Epidermal melanocyte (primary cell): ENCODE results near the gene ALK.
"Not testable (repeated sequence)": the region's sequence is repeated elsewhere in the genome, so short reads cannot be mapped to it uniquely, and the experiment has no call there.

ENCODE experiments used
- DNase-seq: peaks from one replicate; pipeline ENCODE4 v3.0.0; 2011; ENCODE audit warnings: low spot score; ENCODE audit not compliant: insufficient read length

The ALK gene

DNA sequence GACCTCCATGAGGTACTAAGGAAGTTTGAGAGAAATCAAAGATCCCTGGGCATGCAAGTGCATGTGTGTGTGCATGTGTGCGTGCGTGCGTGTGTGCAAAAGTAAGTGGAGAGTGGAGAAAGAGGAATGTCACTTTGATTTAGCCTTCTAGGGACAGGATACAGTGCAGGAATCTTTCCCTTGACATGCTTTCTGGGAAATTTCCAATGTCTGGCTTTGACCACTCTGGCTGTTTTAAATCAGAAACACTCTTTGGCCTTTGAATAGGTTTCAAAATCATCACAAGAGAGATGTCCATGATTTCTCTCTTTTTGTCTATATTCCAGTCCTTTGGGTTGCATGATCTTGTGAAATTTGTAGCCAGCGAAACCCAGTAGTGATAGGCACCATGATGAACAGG lies 162.0 kb downstream of the ALK start:
- DNase-seq: no peak

DNA sequence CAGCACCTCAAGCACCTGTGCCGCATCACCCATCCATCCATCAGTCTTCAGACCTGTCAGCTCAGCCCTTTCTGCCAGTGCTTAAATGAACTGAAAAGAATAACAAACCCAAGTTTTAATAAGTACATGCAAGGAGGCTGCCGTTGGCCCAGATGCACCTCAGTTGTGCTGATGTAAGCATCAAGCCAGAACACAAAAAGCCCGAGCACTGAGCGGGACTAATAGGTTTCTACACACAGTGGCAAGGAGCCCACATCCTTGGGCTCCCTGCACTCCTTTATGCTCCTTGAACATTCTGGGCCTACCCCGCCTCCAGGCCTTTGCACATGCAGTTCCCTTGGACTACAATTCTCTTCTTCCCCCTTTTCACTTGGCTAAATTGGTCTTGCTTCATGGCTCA lies 165.6 kb downstream of the ALK start:
- no peak for DNase-seq

DNA sequence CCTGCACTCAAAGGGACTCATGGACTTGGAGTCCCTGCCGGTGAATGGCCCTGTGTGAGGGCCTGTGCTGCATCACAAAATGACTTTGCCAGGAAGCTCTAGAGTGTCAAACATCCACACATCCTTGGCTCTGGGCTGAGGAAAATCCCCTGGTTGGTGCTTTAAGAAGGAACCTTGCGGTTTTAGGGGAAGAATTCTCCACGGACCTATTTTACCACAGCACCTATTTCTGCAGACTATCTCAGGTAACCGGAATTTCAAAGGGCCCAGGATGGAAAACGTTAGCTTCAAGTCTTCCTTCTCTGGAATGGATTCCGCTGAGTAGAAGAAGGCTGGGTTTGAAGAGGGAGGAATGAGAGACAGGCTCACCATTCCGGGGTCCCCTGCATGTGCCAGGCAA lies 166.2 kb downstream of the ALK start:
- DNase-seq: no peak

DNA sequence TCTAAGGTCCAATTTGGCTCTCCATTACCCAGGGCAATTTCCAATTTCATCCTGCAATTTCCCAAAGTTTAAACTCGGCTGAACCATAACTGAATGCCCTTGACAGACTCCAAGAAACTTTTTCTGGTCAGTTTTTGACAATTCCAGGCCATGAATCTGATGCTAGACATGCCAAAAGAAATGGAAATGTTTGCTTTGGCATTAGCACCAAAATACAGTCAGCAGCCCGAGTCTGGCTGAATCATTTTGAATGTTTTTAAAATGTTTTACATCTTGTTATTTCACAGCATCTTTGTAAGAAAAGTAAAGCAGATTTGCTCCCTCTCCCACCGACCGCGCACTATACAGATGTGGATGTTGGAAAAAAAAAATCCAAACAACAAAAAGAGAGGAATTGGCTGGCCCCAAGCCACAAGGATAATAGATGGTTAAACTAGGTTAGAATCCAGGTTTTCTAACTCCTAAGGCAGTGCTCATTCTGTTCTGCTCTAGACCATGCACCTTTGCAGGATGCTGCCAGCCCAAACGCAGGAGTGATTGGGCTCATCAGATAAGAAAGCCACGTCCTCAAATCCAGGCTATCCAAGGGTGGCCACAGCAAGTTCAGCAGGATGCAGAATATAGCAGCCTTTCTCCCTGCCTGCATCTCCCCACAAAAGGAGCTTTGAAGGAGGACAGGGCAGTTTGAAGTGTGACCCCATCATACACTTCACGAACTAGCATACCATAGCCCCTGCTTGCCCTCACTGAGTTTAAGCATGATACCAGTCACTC lies 167.5 kb downstream of the ALK start:
- no peak for DNase-seq

DNA sequence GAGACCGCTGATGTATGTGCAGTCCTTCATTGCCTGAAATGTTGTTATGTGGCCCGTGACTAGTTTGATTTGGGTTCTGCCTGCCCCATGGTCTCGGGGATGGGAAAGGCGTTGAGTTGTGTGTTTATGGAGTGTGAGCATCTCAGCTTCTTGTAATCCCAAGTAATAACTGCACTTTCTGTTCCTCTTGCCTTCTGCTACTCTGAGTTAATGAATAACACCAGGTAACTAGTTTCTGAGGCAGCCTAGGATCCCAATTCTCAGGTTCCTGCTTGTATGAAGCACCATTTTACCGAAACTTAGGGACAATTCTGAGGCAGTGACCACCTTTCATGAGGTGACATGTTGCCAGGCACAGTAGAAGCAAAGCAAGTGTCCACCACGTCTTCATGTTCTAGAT lies 170.0 kb downstream of the ALK start:
- DNase-seq: no peak

DNA sequence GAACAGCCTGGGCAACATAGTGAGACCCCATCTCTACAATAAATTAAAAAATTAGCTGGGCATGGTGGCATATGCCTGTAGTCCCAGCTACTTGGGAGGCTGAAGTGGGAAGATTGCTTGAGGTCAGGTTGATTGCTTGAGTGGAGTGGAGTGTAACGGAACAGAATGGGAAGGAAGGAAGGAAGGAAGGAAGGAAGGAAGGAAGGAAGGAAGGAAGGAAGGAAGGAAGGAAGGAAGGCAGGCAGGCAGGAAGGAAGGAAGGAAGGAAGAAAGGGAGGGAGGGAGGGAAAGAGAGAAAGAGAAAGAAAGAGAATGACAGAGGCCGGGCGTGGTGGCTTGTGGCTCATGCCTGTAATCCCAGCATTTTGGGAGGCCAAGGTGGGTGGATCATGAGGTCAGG lies 170.9 kb downstream of the ALK start:
- not testable (repeated sequence) for DNase-seq

DNA sequence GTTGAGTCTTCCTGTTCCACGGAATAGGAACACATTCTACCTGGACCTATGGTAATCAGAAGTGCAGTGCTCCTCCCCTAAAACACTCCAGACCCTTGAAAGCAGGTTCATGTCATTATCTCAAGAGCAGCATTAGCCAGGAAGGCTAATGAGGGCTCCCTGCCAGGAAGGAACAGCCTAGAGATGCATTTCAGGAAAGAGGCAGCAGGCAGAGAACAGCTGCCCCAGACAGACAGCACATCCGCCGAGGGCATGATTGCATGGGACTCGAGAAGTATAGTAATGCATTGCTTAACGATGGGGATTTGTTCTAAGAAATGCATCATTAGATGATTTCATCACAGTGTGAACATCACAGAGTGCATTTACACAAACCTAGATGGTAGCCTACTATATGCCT lies 171.5 kb downstream of the ALK start:
- DNase-seq: no peak

DNA sequence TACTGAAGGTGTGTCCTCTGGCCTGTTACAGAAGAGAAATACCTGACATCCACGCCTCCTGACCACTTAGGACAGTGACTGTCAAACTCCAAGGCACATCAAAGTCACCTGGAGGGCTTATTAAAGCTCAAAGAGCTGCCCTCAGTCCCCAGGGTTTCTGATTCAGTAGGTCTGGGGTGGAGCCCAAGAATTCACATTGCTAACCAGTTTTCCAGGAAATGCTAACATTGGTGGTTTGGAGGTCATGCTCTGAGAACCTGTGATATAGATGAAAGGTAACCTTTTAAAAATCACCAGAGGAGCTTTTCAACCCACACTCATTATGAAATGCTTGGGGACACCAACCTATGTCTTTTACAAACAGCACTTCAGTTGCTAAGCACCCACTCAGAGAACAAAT lies 172.3 kb downstream of the ALK start:
- DNase-seq: no peak

DNA sequence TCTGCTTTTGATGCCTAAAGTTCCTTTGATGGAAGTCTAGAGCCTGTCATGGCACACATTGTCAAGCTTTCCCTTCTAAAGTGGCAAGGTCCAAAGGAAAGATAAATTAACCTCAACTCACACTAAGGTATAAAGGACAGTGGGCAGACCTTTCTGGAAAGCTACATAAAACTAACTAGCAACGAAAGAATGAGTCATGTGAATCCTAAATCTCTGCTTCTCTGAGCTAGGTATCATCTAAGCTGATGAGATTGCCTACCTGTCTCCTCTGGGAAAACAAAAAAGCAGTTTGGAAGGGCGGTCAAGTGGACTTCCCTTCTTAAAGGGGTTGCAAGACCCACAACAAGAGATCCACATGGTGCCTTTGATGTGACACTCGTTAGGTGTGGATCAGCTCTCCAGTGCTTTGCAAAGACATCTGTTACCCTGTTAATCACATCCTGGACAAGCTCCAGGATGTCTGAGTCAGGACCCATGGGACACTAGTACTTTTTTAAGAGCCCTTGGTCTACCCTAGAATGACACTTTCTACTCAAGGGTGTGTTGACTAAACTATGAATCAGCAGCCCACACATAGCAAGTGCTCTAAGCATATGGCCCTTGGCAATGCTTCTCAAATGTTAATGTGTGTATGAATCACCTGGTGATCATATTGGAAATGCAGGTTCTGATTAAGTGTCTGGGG lies 173.5 kb downstream of the ALK start:
- DNase-seq: no peak

DNA sequence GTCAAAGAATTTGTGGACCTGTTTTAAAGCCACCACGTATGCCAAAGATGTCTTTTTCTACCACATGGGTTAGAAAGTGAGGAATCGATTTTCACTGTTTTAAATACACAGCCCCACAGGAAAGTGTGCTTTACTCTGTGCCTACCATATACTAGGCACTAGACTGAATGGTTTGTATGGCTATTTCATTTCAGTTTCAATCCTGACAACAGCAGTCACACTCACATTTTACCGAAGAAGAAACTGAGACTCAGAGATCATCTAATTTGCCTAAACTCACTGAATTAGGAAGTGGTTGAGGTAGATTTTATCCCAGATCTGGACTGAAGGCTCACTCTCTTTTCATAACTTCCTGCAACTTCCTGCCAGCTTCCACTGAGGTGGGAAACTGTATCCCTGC lies 176.4 kb downstream of the ALK start:
- no peak for DNase-seq

DNA sequence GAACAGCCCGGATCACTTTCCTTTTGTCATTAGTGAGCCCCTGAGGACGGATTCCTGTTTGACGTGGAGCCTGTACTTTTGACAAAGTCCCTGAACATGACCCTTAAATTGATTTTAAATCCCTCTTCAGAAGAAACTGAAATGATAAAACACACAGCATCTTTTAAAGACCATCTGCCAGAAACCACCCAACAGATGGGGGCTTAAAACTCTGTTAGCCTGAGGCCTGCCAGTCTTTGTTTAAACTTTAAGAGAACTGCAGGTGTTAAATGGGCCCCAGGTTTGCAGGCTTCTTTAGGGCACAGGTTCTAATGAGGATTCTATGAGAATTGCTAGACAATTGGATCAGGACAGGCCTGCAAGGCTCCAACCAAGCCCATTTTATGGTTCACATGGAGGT lies 177.9 kb downstream of the ALK start:
- DNase-seq: no peak

DNA sequence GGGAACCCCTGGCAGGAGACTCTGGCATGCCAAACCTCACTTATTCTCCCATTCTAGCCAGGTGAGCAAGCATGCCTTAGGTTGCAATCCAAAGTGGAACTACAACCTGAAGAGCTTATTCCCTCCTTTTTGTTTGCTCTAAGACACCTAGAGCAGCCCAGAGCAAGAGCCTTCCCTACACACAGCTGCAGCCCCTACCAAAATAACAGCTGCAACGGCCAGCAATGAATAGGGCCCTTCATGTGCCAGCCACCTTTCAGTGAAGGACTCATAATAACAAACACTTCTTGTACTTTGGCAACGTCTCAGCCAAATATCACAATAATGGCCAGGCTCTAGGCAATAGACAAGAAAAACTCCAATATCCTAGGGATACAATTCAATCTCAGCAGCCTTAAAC lies 178.7 kb downstream of the ALK start:
- DNase-seq: no peak

DNA sequence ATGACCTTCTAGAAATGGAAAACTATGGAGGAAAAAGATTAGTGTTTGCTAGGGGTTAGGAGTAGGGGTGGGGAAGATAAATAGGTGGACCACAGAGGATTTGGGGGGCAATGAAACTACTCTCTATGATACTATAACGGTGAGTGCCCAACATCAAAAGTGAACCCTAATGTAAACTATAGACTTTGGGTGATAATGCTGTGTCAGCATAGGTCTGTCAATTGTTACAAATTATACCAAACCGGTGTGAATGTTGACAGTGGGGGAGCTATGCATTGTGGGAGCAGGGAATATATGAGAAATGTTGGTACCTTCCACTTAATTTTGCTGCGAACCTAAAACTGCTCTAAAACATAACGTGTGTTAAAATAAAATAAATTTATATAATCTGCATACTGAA lies 180.3 kb downstream of the ALK start:
- DNase-seq: no peak

DNA sequence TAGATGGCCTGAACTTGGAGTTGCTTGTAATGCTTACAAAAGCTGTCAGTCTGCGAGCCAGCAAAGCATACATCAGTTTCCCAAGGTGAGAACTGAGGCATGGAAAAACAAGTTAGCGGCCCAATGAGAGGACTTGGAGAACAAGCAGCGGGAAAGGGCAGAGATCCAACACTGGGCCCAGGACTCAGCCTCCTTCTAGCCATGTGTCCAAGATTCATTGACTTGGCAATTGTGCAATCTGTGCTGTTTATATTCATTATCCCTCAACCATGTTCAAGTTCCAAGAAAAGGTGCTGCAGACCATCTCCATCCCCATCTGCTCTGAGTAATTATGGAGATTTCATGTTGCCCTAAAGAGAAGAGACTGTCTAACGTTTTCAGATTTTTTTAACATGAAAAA lies 187.4 kb downstream of the ALK start:
- no peak for DNase-seq

DNA sequence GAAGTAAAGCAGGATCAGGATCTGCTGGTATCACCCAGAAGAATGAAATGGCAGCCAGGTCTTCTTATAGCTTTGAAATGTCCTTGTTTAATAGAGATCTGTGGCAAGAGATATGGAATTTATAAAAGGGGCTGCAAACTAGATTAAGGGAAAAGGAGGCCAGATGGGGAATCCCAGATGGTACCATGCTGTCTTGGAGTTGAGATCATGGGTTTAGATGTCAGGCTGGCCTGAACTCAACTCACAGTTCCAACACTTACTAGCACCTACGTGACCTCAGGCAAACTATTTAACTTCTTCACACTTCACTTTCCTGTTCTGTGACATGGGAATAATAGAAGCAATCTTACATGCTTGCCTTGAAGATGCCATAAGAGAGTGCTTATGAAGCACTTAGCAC lies 188.2 kb downstream of the ALK start:
- no peak for DNase-seq

DNA sequence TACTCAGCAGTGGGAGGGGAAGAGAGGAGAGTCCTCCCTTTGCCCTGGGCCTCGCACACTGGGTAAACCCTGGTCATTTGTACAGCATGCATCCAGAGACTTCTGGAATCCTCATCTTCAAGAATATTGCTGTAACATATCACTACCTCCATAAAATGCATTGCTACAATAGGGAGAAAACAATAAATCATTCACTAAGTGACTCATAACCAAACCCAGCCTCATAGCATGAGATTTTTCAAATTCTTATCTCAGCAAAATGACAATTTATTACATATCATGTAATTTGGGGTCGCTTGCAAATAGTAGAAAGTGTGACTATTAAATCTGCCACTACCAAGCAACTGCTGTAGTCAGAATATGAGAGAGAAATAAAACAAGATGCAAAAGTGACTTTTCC lies 189.4 kb downstream of the ALK start:
- DNase-seq: no peak

DNA sequence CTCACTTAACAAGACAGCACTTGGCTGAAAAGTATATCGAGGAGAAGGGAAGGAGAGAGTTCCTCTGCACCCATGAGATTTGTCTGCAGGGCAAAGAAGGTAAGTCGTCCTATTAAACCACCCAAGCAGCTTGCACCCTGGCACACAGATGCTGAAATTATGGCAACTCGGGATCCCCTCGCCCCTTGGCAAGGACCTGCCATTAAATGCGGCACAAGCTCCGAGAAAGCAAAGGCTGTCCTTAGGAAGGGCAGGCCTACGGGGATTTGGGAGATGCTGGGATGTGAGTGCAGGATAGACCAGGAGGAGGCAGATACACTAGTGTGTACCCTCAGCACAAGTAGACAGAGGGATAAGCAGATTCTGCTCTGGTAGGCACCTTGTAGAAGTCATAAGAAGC lies 191.5 kb downstream of the ALK start:
- no peak for DNase-seq

DNA sequence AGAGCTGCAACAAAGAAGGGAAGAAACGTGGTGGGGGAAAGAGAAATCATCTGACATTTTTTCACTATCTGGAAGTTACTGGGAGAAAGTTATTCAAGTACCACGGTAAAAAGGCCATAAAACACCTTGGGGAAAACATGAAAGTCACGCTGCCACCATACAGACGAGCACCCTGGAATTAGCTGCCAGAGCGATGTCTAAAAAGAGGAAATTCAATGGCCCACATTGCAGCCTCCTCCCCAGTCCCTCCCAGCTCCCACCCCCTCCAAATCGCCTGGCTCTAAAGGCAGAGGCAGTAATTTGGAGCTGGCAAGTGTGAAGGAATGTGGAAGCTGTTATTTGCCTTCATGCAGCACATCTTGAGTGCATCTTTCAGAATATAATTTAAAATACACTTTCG lies 192.0 kb downstream of the ALK start:
- no peak for DNase-seq

DNA sequence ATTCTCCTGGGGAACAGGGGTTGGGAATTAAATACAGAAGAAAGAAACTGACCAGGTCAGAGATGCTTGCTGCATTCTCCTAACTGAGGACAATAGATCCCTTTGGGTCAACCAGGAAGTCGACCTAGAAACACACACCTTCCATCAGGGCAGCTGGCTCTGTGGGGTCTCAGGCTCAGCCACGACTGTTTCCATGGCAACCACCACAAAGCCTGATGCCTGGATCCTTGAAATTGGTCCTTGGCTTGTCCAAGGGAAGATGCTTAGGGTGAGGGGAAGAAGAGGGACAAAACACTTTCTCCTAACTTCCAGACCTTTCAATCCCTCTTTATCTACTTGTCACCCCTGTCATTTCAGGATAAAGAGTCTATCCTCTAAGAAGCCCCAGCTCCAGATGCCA lies 194.4 kb downstream of the ALK start:
- DNase-seq: no peak

DNA sequence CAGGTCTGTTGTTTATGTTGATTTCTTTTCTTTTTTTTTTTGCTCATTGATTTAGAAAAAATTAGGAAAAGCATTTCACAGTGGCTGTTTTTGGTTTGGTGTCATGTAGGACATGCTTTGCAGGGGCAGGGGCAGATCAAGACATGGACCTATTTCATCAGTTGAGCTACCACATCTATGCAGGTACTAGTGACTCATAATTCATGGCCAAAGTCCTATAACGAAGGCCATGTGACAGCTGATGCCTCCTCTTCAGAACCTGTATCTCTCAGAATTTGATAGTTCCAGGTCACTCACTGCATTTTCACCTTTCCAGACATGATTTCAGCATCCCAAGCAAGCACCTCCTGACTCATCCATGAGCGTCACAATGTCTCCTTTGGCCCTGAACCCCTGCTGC lies 195.8 kb downstream of the ALK start:
- no peak for DNase-seq

DNA sequence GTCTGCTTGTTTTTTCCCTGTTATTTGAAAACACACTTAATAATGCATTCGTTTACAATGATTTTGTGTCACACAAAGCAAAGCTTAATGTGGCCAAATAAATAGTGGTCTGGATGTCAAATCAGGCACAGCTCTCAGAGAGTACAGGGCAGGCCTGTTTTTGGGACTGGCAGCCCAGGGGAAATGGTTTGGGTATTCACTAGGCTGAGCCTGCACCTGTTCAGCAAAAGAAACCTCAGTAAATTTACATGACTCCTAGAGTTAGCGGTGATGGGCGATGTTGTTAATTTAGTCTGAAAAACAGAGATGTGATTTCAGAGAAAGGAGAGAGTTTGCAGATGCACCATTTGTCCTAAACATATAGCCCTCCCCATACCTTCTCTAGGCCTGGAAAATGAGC lies 197.1 kb downstream of the ALK start:
- DNase-seq: no peak

DNA sequence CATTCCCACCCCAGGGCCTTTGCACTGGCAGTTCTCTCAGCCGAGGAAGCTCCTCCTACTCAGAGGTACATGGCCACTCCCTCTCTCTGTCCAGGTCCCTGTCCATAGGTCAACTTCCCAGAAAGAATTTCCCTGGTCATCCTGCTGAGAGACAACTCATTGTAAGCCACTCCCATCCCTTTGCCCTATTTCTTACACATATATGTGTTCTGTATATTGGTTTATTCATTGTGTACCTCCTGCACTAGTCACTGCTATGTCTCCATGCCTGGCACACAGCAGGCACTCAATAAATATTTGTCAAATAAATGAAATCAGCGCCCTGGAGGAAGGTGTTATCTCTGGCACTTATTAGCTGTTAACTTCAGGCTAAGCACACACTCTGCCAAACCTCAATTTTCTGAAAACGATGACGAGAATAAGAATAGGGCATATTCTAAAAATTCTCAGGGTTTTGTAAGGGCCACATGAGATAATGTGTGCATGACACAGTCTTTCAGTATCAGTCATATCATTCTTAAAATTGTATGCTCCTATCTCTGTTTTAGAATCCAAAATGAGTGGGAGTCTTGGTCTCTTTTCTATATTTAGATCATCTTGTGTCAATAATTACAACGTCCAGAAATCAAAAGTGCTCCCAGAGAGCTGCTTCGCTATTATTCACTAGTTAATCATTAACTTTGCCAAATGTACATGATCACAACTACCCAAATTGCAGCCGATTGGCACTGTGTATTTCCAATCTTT lies 198.0 kb downstream of the ALK start:
- DNase-seq: no peak

DNA sequence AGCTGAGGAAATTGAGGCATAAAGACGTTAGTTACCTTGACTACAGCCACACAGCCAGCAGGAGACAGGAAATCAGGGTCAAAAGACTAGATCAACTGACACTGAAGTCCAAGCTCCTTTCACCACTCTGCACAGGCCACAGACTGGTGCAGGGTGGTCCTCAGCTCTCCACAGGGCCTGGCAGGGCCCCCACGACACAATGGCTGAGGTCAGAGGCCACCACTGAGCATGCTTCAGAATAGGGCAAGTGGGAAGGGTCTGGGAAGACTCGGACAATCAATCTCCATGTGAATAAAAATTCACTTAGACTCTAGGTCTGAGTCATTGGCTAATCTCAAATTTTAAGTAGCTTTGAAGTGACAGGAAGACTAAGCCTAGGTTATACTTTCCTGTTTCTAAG lies 201.7 kb downstream of the ALK start:
- no peak for DNase-seq
